GM21515 (cell line): Measurements from ENCODE around the gene HYAL1.
"Not testable (repeated sequence)": the region's sequence is repeated elsewhere in the genome, so short reads cannot be mapped to it uniquely, and the experiment has no call there.

ENCODE experiments used
- ATAC-seq: cut with Tn5 transposase; IDR thresholded peaks from one replicate; pipeline ENCODE4 v1.9.1; 2021; ENCODE audit not compliant: unreplicated experiment

HYAL1 gene

DNA sequence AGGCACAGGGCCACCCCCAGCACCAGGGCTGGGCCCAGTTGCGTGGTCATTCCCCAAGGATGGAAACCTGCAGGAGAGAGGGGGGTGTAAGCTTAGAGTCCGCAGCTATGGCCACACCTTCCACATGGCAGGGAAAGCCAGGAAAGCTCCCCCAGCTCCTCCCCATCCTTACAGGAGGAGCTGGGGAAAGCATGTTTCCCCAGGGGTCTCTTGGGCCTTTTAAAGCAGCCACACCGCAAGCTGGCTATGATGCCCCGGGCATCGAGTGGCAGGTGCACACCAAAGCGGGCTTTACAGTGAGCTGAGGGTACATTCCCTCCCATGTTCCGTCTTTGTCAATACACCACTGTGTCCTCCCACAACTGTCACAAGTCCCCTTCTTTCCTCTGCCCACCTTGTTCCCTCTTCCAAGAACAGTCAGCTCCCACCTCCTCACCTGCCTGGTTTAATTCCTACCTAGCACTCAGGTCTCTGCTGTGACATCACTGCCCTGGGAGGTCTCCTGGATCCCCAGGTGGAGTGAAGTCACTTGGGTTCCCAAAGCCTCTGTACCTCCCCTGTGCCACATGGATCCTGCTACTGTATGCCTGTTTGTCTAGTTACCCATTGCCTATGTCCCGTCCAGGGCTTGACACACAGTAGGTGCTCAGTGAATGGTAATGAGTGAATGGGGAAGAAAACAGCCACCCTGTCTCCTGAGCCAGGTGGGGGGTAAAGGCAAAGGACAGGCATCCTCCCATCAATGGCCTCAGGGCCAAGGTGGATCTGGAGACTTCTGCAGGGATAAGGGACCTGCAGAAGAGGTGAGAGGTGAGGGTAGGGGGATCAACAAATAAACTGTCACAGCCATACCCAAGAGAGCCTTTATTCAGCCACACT, 7.6 kb downstream of the HYAL1 start:
- no peak for ATAC-seq

DNA sequence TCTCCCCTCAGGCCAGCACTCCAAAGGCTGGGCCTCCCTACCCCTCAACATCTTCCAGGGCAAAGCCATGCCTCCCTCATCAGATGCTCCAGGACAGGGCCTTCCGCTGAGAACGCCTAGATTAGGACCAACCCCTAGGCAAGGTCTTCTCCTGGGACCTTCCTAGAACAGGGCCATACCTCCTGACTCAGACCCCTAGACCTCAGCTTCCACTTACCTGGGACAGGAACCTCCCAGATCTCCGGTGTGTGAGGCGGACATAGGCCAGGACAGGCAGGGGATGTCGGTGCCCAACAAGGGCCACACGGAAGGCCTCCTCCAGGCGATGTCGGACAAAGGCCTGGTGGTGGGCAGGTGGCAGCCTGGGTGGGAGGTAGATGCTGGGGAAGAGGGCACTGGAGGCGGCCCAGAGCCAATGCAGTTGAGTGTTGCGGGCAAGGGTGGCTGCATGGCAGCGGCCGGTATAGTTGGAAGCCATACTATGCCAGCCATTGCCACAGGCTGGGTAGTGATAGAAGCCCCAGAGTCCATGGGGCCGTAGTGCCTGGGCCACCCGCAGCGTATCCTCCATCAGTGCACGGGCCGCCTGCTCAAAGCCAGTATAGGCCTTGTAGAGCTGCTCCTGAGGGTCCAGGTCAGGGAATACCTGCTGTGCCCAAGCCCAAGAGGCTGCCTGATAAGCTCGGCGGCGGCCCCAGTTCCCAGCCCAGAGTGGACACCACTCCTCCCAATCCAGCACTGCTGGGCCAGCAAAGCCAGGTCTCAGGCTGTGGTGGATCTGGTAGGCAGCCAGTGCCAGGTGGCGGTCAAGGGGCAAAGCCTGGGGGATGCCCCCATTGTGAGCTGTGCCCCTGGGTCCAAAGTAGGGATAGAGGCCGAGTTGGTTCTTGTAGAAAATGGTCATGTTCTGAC, 8.6 kb downstream of the HYAL1 start:
- no peak for ATAC-seq

DNA sequence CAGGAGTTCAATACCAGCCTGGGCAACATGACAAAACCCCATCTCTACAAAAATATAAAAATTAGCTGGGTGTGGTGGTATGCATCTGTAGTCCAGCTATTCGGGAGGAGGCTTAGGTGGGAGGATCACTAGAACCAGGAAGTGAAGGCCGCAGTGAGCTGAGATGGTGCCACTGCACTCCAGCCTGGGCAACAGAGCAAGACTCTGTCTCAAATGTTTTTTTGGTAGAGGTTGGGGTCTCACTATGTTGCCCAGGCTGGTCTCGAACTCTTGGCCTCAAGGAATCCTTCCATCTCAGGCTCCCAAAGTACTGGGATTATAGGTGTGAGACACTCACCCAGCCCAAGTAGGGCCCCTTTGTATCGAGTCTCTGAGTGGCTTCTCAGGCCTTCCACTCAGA, 9.3 kb downstream of the HYAL1 start:
- ATAC-seq = no peak

DNA sequence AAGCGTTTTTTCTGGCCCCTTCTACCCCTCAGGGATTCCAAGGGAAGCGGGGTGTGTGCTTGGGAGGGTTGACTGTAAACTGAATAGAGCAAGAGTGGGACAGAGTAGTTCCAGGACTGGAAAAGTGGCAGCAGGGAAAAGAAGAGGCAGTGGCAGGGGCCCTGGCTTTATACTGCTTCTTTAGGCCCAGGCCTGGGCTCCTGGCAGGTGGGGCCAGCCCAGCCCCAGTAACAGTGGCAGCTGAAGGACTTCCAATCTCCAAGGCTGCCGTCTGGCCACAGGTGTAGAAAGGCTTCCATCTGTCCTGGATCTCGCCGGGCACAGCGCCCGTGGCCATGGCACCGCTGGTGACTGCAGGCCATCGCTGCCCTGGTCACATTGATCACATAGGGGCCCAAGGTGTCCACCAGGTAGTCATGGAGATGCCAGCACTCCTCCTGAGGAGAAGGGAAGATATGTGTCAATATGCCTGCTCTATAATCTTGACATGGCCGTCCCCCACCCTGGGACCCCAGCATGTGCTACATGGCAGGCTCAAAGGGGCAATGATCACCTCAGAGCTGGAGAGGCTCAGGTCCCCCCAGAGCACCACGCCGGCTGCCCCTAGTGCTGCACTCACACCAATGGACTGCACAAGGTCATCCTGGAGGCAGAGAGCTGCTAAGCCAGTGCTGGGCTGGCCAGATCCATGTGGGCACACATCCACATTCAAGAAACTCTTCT, 10.1 kb downstream of the HYAL1 start:
- ATAC-seq = no peak

DNA sequence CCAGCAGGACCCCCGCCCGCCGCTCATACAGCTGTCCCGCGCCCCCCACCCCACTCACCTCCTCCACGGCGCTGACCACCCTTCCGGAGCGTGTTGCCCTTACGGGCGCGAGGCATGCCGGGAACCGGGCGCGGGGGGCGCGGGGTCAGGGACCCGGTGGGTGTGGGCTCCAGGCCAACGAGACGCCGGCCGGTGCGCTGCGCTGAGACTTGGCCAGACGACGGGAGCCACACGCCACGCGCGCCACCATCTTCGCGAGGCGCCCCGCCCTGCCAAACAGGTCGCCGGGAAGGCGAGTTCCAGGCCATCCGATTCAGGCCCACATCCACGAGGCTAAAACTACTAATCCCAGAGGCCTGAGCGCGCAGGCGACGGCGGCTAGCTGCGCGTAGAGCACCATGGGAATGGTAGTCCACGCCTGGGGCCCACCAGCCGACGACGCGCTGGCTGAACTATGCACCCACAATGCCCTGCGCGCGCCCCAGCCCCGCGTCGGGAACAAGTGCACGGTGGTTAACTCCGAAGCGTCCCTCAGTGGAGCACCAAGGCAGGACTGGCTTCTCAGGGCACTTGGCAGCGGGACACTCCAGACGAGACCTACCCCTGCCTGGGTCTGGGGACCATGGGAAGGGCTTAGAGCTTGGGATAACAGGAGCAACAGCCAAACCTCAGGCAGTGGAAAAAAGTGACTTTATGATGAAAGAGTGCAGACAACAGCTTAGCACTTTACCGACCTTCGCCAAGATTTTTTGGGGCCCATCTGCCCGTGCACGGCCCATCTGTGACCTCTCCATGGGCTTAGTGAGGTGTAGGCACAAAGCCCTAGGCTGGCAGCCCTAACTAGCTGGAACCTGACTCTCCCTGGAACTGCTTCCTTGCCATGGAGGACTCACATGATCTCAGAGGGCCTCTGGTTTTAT, 11.0 kb downstream of the HYAL1 start, which contains the start of gene IFRD2:
IFRD2 (minus strand) TSS at position 271 of the 920 bp plus-strand sequence; CDS start at position 116, 155 bp downstream.
- ATAC-seq = peak; percentile 90

DNA sequence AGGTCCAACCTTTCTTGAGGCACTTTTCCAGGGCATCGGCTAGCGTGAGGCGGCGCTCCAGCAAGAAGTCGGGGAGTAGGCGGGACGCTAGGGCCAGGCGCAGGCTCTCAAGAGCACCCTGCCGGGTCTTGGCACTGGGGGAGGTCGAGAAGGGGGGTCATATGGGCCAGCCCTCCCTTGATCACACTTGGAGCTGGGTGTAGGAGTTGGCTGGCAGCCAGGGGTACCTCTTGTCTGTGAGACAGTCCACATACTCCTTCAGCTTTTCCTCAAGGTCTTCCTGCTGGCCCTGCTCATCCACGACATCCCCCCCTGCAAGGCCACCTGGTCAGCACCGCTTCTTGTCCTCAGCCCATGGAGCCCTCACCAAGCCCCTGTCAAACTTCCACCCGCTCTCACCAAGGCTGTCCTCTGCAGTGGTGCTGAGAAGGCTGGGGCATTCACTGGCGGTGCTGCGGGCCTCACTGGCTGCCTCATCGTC, 13.2 kb downstream of the HYAL1 start:
- no peak for ATAC-seq

DNA sequence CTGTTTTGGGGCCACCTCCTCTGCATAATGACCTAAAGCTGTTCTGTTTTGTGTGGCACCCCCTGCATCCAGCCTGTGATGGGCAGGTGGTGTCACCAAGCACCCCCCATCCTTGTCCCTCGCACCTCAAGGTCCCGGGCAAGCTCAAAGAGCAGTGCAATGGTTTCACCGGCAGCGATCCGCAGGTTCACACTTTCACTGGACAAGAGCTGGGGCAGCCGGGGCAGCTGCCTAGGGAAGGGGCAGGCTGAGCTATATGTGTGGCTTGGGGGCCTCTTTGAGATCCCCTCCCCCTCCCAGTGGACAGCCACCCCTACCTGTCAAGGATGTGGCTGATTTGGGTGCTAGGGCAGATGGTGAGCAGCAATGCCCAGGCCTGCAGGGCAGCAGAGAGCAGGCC, 14.2 kb downstream of the HYAL1 start:
- no peak for ATAC-seq

DNA sequence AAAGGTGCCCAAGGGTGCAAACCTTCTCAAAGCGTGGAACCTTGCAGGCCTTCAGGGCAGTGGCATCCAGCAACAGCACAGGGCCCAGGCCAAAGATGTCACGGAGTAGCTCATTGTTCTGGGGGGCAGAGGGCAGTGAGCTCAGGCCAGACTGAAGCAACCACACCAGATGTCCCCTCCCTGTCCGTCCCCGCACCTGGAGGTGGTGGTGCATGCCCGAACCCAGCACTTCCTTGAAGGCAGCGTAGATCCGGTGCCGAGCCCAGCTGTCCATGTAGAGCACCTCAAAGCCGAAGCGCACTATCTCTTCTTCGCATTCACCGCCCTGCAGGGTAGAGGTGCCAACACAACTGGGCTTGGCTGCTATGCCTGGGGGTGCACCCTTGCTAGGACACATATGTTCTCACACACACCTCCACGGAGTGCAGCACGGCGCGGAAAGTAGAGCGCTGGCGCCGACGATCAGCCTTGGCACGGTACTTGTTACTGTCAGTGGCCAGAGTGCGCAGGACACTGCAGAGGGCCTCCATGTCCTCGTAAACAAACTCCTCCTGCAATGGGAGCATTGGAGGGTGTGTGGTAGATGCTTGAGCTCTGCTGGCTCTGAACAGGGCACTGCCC, 14.9 kb downstream of the HYAL1 start:
- no peak for ATAC-seq

DNA sequence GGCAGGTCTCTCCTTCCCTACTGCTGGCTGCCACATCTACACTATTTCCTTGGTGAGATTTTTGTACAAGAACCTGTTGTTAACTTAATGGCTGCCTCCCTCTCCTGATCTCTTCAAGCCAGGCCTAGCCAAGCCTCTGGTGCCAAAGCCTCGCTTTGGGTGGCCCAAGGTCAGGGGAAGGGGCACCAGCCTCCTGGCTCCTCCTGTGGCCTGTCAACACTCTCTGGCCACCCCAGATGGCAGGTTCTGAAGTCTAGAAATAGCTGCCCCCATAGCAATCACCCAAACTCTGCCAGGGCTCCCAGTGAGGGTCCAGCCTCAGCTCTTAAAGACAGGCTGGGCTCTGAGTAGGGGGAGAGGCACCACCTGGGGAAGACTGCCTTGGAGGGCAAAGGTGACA, 16.1 kb downstream of the HYAL1 start:
- ATAC-seq = no peak

DNA sequence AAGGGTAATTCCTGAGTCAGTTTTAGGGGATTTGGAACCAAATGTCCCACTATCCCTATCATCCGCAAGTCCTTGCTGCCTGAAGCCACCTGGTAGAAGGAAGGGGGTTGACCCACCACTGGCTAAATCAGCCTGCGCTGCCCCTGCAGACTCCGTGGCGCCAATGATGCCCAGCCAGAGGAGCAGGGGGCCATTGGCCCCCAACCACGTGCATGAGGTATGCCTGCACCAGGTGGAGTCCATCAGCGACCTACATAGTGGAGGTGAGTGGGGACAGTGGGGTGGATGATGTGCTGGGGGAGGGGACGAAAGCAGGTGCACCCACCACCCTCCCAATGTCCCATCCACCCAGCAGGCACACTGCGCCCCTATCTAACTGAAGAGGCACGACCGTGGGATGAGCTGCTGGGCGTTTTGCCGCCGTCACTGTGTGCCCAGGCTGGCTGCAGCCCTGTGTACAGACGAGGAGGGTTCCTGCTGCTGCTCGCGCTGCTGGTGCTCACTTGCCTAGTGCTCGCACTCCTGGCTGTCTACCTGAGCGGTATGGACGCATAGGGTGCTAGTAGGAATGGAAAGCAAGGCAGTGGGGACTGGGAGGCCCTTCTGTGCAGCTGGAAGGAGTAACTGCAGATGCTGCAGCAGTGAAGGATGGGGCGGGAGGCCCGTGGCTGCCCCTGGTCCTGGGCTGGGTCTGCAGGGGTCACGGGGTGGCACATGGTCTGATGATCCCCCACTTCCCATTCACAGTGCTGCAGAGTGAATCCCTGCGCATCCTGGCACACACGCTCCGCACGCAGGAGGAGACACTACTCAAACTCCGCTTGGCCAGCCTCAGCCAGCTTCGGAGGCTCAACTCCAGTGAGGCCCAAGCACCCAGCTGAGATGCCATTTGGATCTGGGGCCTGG, 16.8 kb downstream of the HYAL1 start:
- no peak for ATAC-seq

DNA sequence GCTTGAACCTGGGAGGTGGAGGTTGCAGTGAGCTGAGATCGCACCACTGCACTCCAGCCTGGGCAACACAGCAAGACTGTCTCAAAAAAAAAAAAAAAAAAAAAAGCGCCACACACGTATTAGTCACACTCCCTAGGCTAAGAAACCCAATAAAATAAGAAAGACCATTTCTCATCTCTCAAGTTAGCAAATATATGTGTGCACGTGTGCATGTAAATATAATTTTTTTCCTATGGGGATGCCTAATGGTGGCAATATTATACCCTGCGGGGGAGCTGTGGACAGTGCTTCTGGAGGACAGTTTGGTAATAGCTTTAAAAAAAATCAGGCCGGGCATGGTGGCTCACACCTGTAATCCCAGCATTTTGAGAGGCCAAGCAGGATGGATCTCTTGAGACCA, 19.3 kb downstream of the HYAL1 start:
- not testable (repeated sequence) for ATAC-seq

DNA sequence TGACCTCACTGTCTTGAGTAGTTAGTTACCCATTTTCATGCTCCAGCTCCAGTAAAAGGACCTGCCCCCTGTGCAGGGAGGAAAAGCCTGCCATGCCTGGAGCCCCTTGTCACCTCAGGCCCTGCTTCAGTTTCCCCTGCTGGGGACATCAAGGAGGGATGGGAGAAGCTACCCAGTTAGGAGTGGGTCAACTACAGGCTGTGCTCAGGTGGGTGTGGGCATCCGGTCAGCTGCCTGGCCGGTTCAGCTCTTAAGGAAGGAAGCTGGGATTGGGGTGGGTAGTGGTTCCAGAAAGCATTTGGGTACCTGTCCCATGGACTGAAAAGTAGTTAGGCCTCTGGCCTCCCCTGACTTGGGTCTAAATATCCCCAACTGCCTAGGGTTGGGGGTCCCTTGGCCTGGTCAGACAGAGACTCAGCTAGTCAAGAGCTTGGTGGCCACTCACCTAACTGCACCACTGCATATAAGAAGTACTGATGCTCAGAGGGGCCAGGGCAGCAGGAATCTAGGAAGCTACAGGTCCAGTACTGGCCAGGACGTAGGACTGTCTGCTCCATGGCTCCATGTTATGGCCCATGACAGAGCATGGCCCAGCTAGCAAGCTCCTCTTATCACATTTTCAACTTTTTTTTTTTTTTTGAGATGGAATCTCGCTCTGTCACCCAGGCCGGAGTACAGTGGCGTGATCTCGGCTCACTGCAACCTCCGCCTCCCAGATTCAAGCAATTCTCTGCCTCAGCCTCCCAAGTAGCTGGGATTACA, 23.9 kb downstream of the HYAL1 start:
- no peak for ATAC-seq

DNA sequence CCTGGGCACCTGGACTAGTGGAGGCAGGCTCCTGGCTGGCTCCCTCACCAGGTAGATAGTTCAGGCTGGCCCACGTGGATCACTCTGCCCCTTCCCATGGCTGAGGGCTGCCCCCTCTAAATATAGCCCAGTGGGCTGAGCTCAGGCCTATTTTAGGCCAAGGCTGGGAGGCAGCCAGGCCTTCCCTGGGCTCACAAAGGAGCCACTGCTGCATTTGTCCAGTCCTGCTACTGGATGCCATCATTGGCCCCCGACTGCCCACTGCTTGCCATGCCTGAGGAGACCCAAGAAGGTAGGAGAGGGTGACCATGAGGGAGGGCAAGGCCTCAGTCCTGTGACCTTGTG, 24.5 kb downstream of the HYAL1 start, which contains the start of gene LSMEM2:
LSMEM2 (plus strand) TSS at position 208 of the 345 bp plus-strand sequence; CDS start at position 235, 27 bp downstream.
- no peak for ATAC-seq

DNA sequence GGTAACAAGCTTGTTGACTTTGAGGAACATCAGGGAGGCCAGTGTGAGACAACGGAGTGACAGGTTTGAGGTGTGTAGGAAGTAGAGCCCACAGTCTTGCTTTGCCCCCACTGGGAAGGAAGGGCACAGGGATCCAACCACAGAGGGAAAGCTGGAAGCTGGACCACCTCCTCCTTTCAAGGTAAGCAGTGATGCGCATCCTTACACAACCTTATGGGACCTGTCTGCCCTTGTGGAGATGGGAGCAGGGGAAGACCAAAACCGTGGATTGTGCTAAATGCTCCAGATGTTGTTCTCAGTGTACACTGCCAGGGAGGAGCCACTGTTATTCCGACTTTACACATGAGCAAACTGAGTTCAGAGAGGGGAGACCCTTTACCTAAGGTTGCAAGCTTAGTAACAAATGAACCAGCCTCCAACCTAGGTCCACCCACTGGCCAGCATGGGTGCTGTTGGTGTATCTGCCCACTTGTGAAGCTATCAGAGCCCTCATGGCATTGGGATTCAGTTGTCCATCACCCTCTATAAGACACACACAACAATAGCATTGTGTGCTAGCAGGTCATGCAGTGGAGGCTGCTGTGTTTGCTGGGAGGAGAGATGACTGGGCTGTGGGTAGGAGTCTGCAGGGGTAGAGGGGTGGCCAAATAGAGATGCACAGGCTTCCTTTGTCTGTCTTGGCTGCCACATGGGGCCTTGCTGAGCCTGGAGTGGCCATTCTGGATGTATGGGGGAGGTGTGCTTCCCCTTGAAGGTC, 25.1 kb downstream of the HYAL1 start:
- no peak for ATAC-seq

DNA sequence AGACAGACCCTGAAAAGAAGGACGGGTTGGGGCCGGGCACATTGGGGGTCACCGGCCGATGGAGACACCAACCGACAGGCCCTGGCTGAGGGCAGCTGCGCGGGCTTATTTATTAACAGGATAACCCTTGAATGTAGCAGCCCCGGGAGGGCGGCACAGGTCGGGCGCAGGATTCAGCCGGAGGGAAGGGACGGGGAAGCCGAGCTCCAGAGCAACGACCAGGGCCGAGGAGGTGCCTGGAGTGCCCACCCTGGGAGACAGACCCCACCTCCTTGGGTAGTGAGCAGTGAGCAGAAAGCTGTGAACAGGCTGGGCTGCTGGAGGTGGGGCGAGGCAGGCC, 26.6 kb downstream of the HYAL1 start:
- no peak for ATAC-seq

DNA sequence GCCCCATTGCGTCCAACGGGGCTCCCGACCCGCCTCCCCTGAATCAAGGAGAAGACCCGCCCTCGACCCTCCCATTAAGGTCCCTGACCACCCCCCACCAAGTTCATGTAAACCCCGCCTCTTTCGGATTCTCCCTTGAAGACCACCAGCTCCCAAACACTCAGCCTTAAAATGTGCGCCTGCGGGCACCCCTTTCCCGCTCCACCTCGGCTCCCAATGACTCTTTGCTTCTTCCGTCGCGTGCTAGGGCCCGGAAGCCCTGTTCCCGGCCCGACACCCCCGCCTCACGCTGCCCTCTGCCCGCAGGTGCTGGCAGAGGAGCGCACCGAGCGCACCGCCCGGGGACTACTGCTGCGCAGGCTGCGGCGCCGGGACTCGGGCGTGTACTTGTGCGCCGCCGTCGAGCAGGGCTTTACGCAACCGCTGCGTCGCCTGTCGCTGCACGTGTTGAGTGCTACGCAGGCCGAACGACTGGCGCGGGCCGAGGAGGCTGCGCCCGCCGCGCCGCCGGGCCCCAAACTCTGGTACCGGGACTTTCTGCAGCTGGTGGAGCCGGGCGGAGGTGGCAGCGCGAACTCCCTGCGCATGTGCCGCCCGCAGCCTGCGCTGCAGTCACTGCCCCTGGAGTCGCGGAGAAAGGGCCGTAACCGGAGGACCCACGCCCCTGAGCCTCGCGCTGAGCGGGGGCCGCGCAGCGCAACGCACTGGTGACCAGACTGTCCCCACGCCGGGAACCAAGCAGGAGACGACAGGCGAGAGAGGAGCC, 27.2 kb downstream of the HYAL1 start:
- no peak for ATAC-seq
